Fibroblast of peridontal ligament (primary cell): Measurements from ENCODE around the gene PDIA2.
"Not testable (repeated sequence)": the region's sequence is repeated elsewhere in the genome, so short reads cannot be mapped to it uniquely, and the experiment has no call there.

Experiments
- DNase-seq: peaks from one replicate; pipeline ENCODE4 v3.0.0-alpha.2; 2010; ENCODE audit errors: extremely low read depth

Gene PDIA2, protein sequence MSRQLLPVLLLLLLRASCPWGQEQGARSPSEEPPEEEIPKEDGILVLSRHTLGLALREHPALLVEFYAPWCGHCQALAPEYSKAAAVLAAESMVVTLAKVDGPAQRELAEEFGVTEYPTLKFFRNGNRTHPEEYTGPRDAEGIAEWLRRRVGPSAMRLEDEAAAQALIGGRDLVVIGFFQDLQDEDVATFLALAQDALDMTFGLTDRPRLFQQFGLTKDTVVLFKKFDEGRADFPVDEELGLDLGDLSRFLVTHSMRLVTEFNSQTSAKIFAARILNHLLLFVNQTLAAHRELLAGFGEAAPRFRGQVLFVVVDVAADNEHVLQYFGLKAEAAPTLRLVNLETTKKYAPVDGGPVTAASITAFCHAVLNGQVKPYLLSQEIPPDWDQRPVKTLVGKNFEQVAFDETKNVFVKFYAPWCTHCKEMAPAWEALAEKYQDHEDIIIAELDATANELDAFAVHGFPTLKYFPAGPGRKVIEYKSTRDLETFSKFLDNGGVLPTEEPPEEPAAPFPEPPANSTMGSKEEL

DNA sequence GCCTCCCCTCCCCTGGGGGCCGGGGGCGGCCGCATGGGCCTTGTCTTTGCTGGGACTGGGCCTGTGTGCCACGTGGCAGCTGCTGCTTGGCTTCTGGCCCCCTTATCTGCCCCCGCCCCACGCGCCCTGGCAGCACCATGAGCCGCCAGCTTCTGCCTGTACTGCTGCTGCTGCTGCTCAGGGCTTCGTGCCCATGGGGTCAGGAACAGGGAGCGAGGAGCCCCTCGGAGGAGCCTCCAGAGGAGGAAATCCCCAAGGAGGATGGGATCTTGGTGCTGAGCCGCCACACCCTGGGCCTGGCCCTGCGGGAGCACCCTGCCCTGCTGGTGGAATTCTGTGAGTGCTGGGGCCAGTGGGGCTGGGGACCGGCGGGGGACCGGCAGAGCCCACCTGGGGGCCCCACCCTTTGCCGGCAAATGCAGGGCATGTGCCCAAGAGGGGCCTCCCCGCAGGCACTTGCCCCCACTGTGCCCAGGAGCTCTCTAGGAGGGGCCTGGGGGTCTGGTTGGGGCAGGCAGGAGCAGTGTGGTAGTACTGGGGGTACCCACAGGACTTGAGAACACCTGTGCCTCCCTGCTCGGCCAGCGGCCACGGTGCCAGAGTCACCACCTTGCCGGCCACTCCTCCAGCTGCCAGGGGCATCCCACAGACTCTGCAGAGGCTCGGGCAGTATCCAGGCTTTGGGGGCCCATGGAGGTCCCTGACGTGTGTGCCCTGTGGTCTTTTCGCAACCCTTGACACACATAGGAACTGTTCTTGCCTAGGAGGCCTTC lies at the start of gene PDIA2:
TSS of gene PDIA2 (plus strand) at position 132 of the 773 bp plus-strand sequence. CDS start at position 138, 6 bp downstream.
- no peak for DNase-seq

DNA sequence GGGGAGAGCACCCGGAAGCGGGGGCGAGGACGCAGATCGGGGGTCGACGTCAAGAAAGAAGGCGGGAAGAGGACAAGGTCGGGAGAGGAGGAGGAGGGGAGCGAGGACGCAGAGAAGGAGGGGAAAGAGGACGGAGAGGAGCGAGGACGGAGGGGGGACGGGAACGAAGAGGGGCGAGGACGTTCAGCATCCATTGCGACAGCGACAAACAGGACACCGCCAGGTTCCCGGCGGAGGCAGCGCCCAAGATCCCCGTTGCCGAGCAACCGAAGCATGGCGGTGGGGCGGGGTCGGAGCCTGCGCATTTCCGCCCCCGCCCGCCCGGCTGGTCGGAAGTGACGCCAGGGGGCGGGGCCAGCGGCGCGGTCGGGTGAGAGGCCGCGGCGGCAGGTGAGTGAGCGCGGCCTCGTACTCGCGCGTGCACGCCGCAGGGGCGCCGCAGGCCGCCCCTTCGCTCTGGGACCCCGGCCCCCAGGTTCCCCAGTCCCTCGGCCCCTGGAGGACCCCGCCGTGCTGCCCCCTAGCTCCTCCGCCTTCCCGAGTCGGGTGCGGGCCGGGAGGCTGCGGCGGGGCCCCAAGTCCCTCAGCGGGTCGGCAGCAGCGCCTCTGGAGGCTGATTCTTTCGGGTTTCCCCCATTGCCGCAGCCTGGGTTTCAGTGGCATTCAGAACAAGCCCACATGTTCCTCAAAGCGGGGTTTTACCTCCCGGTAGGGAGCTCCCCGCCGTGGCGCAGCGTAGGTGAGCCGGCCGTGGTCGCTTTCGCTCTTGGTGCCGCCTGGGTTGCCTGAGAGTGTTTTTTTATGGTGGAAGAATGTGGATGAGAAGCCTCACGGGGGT lies 48.3 kb upstream of the PDIA2 start, which contains the start of gene FAM234A:
TSS of gene FAM234A (plus strand) at position 354 of the 838 bp plus-strand sequence. CDS start 19,593 bp downstream, outside the sequence.
- DNase-seq, result peak; percentile 79

DNA sequence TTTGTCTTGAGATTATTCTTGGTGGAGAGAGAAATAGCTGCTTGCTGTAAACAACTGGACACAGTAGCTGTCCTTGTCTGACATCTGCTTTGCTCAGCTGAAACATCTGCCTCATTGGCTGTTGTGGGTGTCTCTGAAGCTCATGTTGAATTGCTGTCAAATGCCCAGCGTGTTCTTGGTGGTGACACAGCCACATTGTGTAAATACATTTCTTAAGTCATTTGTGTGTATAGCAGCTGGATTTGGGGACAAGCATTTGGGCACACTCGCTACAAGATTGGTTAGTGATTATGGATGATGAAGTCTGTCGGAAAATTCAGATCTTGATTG lies 43.1 kb upstream of the PDIA2 start:
- peak; percentile 5 for DNase-seq

DNA sequence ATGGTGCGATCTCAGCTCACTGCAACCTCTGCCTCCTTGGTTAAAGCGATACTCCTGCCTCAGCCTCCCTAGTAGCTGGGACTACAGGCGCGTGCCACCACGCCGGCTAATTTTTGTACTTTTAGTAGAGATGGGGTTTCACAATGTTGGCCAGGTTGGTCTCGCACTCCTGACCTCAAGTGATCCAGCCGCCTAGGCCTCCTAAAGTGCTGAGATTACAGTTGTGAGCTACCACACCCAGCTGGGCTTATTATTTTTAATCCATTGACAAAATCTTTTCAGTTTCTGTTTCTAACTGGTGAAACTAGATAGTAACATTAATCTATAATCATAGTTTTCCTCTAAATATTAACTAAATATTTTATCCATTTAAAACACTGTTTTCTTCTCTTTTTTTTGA lies 42.4 kb upstream of the PDIA2 start:
- no peak for DNase-seq

DNA sequence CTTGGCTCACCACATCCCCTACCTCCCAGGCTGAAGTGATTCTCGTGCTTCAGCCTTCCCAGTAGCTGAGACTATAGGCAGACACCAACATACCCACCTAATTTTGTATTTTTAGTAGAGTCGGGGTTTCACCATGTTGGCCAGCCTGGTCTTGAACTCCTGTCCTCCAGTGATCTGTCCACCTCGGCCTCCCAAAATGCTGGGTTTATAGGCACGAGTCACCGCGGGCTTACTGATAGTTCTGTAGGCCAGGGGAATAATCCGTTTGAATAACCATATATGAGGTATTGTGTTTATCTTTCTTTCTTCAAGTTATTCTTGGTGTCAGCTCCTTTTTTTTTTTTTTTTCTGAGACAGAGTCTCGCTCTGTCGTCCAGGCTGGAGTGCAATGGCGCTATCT lies 40.7 kb upstream of the PDIA2 start:
- no peak for DNase-seq

DNA sequence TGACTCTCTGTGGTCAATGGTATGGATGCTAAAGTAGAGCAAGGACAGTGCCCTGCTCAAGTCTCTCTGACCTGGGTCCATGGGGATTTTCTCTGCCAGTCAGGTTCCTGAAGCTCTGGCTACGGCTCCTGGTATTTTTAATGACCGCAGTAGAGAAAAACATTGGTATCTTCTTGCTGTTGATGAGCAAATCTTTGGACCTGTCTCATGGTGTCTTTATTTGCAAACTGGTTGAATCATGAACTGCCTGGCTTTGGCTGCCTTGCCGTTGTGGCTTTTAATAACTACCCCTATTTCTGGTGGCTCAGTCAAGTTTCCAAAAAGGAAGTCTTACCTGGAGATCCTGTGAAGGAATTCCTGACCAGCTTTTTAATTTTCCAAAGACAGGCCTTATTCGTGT lies 39.6 kb upstream of the PDIA2 start:
- DNase-seq, result no peak

DNA sequence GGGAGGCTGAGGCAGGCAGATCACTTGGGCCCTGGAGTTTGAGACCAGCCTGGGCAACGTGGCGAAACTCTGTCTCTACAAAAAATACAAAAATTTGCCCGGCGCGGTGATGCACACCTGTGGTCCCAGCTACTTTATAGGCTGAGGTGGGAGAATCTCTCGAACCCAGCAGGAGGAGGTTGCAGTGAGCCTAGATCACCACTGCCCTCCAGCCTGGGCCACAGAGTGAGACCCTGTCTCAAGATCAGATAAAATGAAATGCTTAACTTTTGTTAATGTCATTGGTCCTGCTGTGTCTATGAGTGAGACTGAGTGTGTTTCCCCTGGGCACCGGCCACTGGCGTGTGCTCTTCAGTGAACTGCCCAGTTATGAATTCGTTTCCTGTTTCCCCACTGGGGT lies 37.9 kb upstream of the PDIA2 start:
- DNase-seq, result no peak

DNA sequence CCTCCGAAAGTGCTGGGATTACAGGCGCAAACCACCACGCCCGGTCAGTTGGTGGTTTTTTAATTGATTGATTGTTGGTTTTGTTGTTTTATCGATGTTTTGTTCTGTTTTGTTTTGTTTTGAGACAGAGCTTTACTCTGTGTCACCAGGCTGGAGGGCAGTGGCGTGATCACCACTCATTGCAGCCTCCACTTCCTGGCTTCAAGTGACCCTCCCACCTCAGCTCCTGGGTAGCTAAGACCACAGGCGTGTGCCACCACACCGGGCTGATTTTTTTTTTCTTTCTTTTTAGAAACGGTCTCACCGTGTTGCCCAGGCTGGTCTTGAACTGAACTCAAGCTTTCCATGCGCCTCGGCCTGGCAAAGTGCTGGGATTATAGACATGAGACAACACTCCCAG lies 35.9 kb upstream of the PDIA2 start:
- no peak for DNase-seq

DNA sequence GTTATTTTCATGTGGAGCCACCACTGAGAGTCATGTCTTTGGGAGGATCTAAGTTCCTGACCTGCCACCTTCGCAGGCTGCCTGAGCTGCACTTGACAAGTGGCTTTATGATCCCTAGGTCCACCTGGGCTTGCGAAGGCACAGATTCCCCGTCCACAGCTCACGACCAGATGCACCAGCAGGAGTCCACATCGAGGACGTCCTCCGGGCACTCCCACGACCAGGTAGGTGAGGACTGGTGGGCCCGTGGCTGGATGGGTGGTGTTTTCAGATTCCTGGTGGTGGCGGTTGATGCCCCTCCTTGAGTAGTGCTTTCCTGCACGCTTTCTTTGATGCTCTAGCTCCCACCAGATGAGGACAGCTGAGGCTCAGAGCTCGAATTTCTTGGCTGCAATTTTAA lies 33.5 kb upstream of the PDIA2 start:
- no peak for DNase-seq

DNA sequence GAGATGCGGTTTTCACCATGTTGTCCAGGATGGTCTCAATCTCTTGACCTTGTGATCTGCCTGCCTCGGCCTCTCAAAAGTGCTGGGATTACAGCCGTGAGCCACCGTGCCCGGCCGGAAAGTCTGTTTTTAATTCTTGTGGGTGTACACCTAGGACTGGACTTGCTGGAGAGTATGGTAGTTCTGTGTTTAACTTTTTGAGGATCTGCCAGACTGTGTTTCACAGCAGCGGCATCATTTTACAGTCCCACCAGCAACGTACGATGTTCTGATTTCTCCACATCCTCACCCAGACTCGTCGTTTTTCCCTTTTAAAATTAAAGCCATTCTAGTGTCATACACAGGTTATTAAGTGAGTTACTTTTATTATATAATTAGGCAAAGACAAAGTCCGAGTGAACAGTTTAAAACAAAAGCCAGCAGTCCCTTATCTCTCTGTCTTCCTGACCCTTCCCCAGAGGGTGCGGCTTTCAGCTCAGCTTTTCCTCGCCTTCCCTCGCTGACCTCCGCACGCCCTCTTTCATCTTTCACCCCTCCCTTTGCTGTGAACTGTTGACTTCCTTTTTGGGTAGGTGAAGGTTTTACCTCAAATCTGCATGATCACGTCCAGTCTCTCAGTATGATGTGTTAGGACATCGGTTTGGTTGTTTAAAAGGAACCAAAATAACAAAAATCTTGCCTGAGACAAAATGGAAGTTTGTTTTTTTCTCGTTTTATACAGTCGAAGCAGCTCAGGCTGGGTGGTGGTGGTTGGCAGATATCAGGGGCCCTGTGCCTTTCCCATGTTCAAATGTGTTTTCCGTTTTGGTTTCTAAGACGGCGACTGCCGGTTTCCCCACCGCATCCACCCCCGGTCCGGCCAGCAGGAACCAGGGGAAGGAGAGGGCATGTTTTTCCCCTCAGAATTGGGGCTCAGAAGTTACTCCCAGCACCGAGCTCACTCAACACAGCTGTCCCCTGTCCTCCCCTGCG lies 30.3 kb upstream of the PDIA2 start:
- no peak for DNase-seq

DNA sequence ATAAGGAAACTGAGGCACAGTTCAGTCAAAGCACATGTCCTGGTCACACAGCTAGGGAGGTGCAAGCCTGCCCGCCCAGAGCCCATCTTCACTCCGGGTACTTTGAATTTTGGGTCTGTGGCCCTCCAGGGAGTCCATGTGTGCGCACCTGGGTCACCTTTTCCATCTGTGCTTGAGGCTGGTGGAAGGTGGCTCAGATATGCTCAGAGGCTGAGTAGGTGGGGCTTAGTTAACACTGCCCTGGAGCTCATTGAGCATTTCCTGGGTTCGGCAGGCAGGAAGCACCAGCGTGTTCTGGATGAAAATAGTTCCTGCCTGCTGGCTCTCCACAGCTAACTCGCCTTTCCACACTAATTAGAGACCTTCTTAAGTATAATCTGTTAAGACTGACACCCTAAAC lies 29.1 kb upstream of the PDIA2 start:
- DNase-seq, result no peak

DNA sequence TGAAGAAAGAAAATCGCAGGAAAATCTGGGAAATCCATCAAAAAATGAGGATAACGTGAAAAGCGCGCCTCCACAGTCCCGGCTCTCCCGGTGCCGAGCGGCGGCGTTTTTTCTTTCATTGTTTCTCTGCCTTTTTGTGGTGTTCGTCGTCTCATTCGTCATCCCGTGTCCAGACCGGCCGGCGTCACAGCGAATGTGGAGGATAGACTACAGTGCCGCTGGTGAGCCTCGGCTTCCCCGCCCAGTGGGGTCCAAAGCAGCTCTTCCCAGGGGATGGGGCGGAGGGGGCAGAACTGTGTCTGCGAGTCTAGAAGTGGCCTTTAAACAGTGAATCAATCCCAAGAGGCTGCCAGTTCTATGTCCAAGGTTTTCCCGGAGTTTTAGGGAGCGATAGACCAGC lies 28.5 kb upstream of the PDIA2 start:
- no peak for DNase-seq

DNA sequence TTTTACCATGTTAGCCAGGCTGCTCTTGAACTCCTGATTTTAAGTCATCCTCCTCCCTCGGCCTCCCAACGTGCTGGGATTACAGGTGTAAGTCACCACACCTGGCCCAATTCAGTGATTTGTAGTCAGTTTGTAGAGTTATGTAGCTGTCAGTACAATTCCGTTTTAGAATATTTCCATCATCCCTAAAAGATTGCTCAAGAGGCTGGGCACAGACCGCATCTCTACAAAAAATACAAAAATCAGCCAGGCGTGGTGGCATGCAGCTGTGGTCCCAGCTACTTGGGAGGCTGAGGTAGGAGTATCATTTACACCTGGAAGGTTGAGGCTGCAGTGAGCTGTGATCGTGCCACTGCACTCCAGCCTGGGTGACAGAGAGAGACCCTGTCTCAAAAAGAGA lies 27.8 kb upstream of the PDIA2 start:
- DNase-seq, result no peak

DNA sequence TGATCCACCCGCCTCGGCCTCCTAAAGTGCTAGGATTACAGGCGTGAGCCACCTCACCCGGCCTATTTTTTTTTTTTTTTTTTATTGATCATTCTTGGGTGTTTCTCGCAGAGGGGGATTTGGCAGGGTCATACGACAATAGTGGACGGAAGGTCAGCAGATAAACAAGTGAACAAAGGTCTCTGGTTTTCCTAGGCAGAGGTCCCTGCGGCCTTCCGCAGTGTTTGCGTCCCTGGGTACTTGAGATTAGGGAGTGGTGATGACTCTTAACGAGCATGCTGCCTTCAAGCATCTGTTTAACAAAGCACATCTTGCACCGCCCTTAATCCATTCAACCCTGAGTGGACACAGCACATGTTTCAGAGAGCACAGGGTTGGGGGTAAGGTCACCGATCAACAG lies 24.9 kb upstream of the PDIA2 start:
- DNase-seq, result not testable (repeated sequence)

DNA sequence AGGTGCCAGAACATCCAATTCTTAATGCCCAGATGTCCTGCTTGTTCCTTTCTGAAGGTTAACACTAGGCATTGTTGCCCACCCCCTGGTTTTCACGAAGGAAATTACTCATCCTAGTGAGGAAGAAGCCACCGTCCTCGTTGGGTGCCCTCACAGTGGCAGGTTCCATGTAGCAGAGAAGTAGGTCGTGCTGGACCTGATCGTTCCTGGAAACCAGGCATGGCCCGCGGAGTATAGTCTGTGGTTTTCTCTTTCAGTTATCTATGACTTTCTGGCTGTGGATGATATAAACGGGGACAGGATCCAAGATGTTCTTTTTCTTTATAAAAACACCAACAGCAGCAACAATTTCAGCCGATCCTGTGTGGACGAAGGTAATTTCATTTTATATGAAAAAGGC lies 23.7 kb upstream of the PDIA2 start:
- DNase-seq, result no peak

DNA sequence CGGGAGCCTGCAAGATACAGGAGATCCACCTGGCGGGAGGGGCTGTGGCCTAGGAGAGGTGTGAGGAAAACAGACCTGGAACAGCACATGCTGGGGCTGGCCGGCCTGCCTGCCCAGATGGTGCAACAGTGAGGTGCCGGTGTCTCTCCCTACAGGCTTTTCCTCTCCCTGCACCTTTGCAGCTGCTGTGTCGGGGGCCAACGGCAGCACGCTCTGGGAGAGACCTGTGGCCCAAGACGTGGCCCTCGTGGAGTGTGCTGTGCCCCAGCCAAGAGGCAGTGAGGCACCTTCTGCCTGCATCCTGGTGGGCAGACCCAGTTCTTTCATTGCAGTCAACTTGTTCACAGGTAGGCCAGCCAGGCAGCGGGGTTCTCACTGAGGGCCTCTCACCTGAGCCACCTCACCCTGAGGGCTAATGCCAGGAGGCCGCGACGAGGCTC lies 23.1 kb upstream of the PDIA2 start:
- no peak for DNase-seq

DNA sequence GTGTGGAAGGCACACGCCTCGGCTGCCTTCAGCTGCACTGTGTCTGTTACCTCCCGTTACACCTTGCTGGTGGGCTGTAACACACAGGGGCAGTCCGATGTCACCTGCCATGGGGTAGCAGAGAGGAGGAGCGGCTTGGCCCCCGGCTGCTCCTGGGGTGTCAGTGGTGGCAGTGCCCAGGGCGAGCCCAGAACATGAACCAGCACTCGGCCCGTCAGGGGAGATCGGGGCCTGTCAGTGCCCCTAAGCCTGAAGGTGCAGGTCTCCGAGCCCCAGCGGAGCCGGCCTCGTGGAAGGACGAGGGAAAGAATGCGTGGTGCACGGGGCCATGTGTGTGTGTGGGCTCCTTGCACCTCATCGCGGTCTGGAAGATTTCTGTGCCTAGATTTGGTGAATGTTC lies 22.6 kb upstream of the PDIA2 start:
- no peak for DNase-seq

DNA sequence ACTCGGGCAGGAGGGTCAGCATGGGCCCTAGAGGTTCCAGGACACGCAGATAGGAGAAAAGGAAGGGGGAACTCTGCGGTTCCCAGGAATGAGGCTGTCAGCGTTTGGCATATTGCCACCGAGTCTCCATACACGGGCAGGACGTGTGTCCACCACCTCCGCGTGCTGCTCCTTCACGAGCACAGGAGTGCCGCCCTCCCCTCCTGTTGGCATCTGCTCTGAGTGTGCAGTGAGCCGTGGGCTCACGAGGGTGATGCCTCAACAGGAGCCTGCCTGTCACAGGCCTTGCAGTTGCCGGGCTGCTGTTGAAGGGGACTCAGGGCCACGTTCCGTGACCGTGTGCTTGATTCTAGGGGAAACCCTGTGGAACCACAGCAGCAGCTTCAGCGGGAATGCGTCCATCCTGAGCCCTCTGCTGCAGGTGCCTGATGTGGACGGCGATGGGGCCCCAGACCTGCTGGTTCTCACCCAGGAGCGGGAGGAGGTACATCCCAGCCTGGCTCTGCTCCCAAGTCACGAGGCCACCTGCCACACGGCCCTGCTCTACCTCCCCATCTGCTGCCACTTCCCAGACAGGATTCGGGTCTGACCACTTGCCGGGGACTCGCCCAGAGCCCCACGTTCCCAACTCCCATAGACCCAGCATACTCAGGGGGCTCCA lies 21.8 kb upstream of the PDIA2 start:
- no peak for DNase-seq

DNA sequence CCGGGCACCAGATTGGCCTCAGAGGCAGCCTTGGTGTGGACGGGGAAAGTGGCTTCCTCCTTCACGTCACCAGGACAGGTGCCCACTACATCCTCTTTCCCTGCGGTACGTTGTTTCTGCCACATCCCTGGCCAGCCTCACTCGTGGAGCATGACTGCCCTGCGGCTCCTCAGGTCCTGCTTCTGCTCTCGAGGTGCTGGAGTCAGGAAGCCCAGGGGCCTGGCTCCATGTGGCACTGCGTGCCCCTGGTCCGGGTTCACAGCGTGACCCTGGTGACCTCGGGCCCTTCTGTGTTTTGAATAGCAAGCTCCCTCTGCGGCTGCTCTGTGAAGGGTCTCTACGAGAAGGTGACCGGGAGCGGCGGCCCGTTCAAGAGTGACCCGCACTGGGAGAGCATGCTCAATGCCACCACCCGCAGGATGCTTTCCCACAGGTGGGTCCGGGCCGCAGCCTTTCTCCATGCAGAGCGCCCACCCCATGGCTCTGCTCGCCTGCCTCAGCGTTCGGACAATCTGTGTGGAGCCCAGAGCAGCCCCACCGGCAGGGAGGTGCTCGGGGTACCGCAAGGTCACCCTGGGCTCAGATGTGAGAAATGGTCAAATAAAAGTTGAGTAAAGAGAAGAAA lies 20.7 kb upstream of the PDIA2 start:
- no peak for DNase-seq
